HEK293 (cell line): ENCODE measurements around the gene KBTBD4.

Source experiments
- CTCF ChIA-PET: fragments of 350-600 bp; formaldehyde crosslinking; extraction: SDS; loops from one replicate; lab custom pipeline; 2021; ENCODE audit warnings: antibody characterized with exemption; lab: Yijun Ruan, JAX
- POLR2A ChIA-PET: fragments of 300-600 bp; formaldehyde crosslinking; extraction: SDS; loops from one replicate; lab custom pipeline; 2020; ENCODE audit warnings: antibody characterized with exemption, inconsistent platforms; lab: Yijun Ruan, JAX
- H3K27ac ChIP-seq: fragments of 200-500 bp; sonication (Bioruptor generic); 2 replicates; pipeline ENCODE4 v1.5.1; 2014; ENCODE audit warnings: low read depth, low read length, control low read depth, inconsistent platforms; ENCODE audit errors: extremely low read depth
- H3K36me3 ChIP-seq, 2 experiments: fragments of 200-500 bp in 1 of 2; sonication (Bioruptor generic) in 1 of 2; 1 replicate in 1 of 2; 2 replicates in 1 of 2; pipeline ENCODE4 v1.5.1; 2014 to 2017; ENCODE audit warnings: inconsistent platforms in 2 of 2, low read length in 2 of 2; ENCODE audit not compliant: control insufficient read depth in 2 of 2, insufficient read depth in 1 of 2
- H3K4me1 ChIP-seq: fragments of 200-500 bp; sonication (Bioruptor generic); 2 replicates; pipeline ENCODE4 v1.5.1; 2014; ENCODE audit warnings: mild to moderate bottlenecking, low read length, inconsistent platforms; ENCODE audit not compliant: control insufficient read depth, insufficient read depth
- H3K4me3 ChIP-seq: 2 replicates; pipeline ENCODE4 v1.5.1; 2011; ENCODE audit warnings: low read depth, mild to moderate bottlenecking, control low read depth, low read length, moderate library complexity
- H3K9me3 ChIP-seq: fragments of 200-500 bp; sonication (Bioruptor generic); 2 replicates; pipeline ENCODE4 v1.5.1; 2014; ENCODE audit warnings: low read depth, low read length, inconsistent platforms; ENCODE audit not compliant: control insufficient read depth, insufficient read depth
- HOXD13 ChIP-seq: sonication (generic); formaldehyde crosslinking; IDR thresholded peaks from 2 replicates; pipeline ENCODE4 v1.8.0; 2022; ENCODE audit warnings: missing genetic modification reagents, borderline replicate concordance
- OVOL3 ChIP-seq: fragments of 450-650 bp; formaldehyde crosslinking; IDR thresholded peaks from 2 replicates; pipeline ENCODE4 v1.5.1; 2016; ENCODE audit warnings: missing biosample characterization, missing genetic modification characterization
- REPIN1 ChIP-seq: fragments of 450-650 bp; formaldehyde crosslinking; IDR thresholded peaks from 2 replicates; pipeline ENCODE4 v1.5.1; 2017; ENCODE audit warnings: missing biosample characterization, missing genetic modification characterization, low read depth
- WT1 ChIP-seq: fragments of 450-650 bp; formaldehyde crosslinking; IDR thresholded peaks from 2 replicates; pipeline ENCODE4 v1.5.1; 2016; ENCODE audit warnings: missing biosample characterization, missing genetic modification characterization
- ZNF114 ChIP-seq: fragments of 450-650 bp; formaldehyde crosslinking; IDR thresholded peaks from 2 replicates; pipeline ENCODE4 v1.5.0; 2017; ENCODE audit warnings: missing biosample characterization, missing genetic modification characterization
- ZNF146 ChIP-seq: fragments of 450-650 bp; formaldehyde crosslinking; IDR thresholded peaks from 2 replicates; pipeline ENCODE4 v1.5.1; 2016; ENCODE audit warnings: missing biosample characterization, missing genetic modification characterization
- ZNF157 ChIP-seq: fragments of 450-650 bp; formaldehyde crosslinking; IDR thresholded peaks from 2 replicates; pipeline ENCODE4 v1.5.1; 2016; ENCODE audit warnings: missing biosample characterization, missing genetic modification characterization
- ZNF18 ChIP-seq: fragments of 450-650 bp; formaldehyde crosslinking; IDR thresholded peaks from 2 replicates; pipeline ENCODE4 v1.5.1; 2016; ENCODE audit warnings: missing biosample characterization, missing genetic modification characterization
- ZNF214 ChIP-seq: fragments of 450-650 bp; formaldehyde crosslinking; IDR thresholded peaks from 2 replicates; pipeline ENCODE4 v1.5.1; 2017; ENCODE audit warnings: missing biosample characterization, mild to moderate bottlenecking, missing genetic modification characterization, borderline replicate concordance
- ZNF221 ChIP-seq: fragments of 450-650 bp; formaldehyde crosslinking; IDR thresholded peaks from 2 replicates; pipeline ENCODE4 v1.5.1; 2017; ENCODE audit warnings: missing biosample characterization, missing genetic modification characterization, borderline replicate concordance
- ZNF366 ChIP-seq: fragments of 450-650 bp; formaldehyde crosslinking; conservative IDR thresholded peaks from 2 replicates; pipeline ENCODE4 v1.5.1; 2016; ENCODE audit warnings: missing biosample characterization, missing genetic modification characterization
- ZNF449 ChIP-seq: fragments of 450-650 bp; formaldehyde crosslinking; IDR thresholded peaks from 2 replicates; pipeline ENCODE4 v1.5.1; 2017; ENCODE audit warnings: missing biosample characterization, mild to moderate bottlenecking, missing genetic modification characterization, moderate library complexity
- ZNF488 ChIP-seq: fragments of 450-650 bp; formaldehyde crosslinking; IDR thresholded peaks from 2 replicates; pipeline ENCODE4 v1.5.1; 2016; ENCODE audit warnings: missing biosample characterization, missing genetic modification characterization
- ZNF518A ChIP-seq: fragments of 450-650 bp; formaldehyde crosslinking; conservative IDR thresholded peaks from 2 replicates; pipeline ENCODE4 v1.5.1; 2016; ENCODE audit warnings: low read depth, missing biosample characterization, missing genetic modification characterization
- ZNF571 ChIP-seq: fragments of 450-650 bp; formaldehyde crosslinking; IDR thresholded peaks from 2 replicates; pipeline ENCODE4 v1.5.0; 2017; ENCODE audit warnings: missing biosample characterization, missing genetic modification characterization
- ZNF596 ChIP-seq: fragments of 450-650 bp; IDR thresholded peaks from 2 replicates; pipeline ENCODE4 v1.5.0; 2018; ENCODE audit warnings: missing biosample characterization, mild to moderate bottlenecking, missing genetic modification characterization, moderate library complexity
- ZNF654 ChIP-seq: fragments of 450-650 bp; formaldehyde crosslinking; IDR thresholded peaks from 2 replicates; pipeline ENCODE4 v1.5.1; 2016; ENCODE audit warnings: low read depth, missing biosample characterization, missing genetic modification characterization
- ZNF707 ChIP-seq: fragments of 450-650 bp; formaldehyde crosslinking; IDR thresholded peaks from 2 replicates; pipeline ENCODE4 v1.5.1; 2016; ENCODE audit warnings: missing biosample characterization, missing genetic modification characterization

Gene KBTBD4

GRCh38 chr11:47603295-47603694, 24.5 kb upstream of the KBTBD4 start:
- ChIA-PET POLR2A (no interaction called here), CTCF (interaction anchor here (0.7 to 1.2 kb wide), 2 partner anchors 24 to 34 kb away, joined by 3 read pairs; no protein-coding TSS in a partner anchor)
- Histone ChIP-seq H3K27ac (no peak overlapping the region), H3K9me3 (no peaks in the 10 kb centered on the region), H3K36me3 (peaks cover 0 to 3% of the 10 kb centered on the region in 2 experiments; a peak in 1 of 3 replicates), H3K4me1 (no peaks in the 10 kb centered on the region), H3K4me3 (no peak overlapping the region)
- TF ChIP-seq REPIN1 (tag by site-specific recombination) (no peak), ZNF596 (no peak), ZNF654 (no peak), ZNF449 (no peak), OVOL3 (tag by site-specific recombination) (no peak)

GRCh38 chr11:47599902-47600301, 21.1 kb upstream of the KBTBD4 start:
- ChIA-PET POLR2A (no interaction called here), CTCF (interaction anchor here (0.6 to 2.3 kb wide), 2 partner anchors 14 to 17 kb away, joined by 7 to 11 read pairs; no protein-coding TSS in a partner anchor)
- Histone ChIP-seq H3K4me1 (no peaks in the 10 kb centered on the region), H3K36me3 (no peaks in the 10 kb centered on the region), H3K9me3 (no peaks in the 10 kb centered on the region), H3K4me3 (no peak overlapping the region), H3K27ac (no peak overlapping the region)
- TF ChIP-seq ZNF366 (tag by site-specific recombination) (no peak), ZNF571 (tag by site-specific recombination) (no peak), HOXD13 (no peak), ZNF18 (tag by site-specific recombination) (no peak), ZNF221 (no peak), ZNF146 (no peak), ZNF114 (tag by site-specific recombination) (no peak), ZNF707 (tag by site-specific recombination) (no peak), ZNF488 (tag by site-specific recombination) (no peak), ZNF157 (tag by site-specific recombination) (no peak), ZNF518A (no peak), WT1 (tag by site-specific recombination) (no peak), ZNF214 (tag by site-specific recombination) (no peak)
